Adrenal gland (tissue), 12 donors: ENCODE results near the gene ATP1B2. TPM values are rescaled to one million over a fixed set of nuclear protein-coding genes. Genes with fewer than 3 reads are reported as not detected.
A peak's percentile ranks its signal among the peaks of the same experiment; 100 is the strongest.

Experiments used
- DNase-seq, 7 donors: peaks; one replicate each; pipeline ENCODE4 v3.0.0-alpha.2; 2019 to 2020
- H3K27ac ChIP-seq, 5 donors: fragments of 200-600 bp; sonication (generic) in 4 of 5; 1 replicate in 3 of 5; 2 replicates in 2 of 5; pipeline versions ENCODE4 v1.5.1 to v1.8.0; 2016 to 2020; ENCODE audit warnings: mild to moderate bottlenecking in 1 of 5
- H3K27me3 ChIP-seq: fragments of 200-600 bp; 2 replicates; pipeline ENCODE4 v1.8.0; 2021
- H3K36me3 ChIP-seq, 2 donors: fragments of 200-600 bp; replicated peaks in 1 of 2; 1 replicate in 1 of 2; 2 replicates in 1 of 2; pipeline versions ENCODE4 v1.5.1 to v1.8.0; 2018 to 2022
- H3K4me1 ChIP-seq, 2 donors: fragments of 200-600 bp; replicated peaks in 1 of 2; 1 replicate in 1 of 2; 2 replicates in 1 of 2; pipeline versions ENCODE4 v1.5.1 to v1.8.0; 2018 to 2021
- H3K4me3 ChIP-seq, 4 donors: fragments of 200-600 bp; sonication (generic) in 3 of 4; one replicate each; pipeline ENCODE4 v1.5.1; 2016 to 2018
- H3K9me3 ChIP-seq, 3 donors: fragments of 200-600 bp; sonication (generic) in 1 of 3; replicated peaks in 1 of 3; 1 replicate in 2 of 3; 2 replicates in 1 of 3; pipeline versions ENCODE4 v1.5.1 to v1.8.0; 2016 to 2021
- POLR2A ChIP-seq, 2 donors: fragments of 450-650 bp; IDR thresholded peaks; one replicate each; pipeline ENCODE4 v1.6.1; 2017; ENCODE audit warnings: antibody characterized with exemption in 2 of 2, mild to moderate bottlenecking in 2 of 2, moderate library complexity in 1 of 2
- WGBS, 4 donors: extraction: QIAGEN DNeasy Blood & Tissue Kit in 2 of 4; methylation state at CpG; one replicate each; pipeline versions ENCODE4 v1.1.5 to v1.1.7; 2013 to 2017; 5-methylcytosine and 5-hydroxymethylcytosine counted together
- intact Hi-C, 2 donors: fragments of 100-400 bp; cut with DNase I; formaldehyde crosslinking; loops; one replicate each; pipeline versions ENCODE4 v1.14.1 to v1.15.0; 2022 to 2023
- polyA plus RNA-seq, 3 donors: library from polyadenylated mRNA; stranded (reverse); fragments of 200-250 nt in 2 of 3; fragments of 350-450 nt in 1 of 3; fragmentation: Illumina TruSeq in 1 of 3; extraction: RNeasy Lipid Tissue Mini Kit (QIAGEN cat#74804) in 1 of 3; gene quantifications; one replicate each; pipeline ENCODE4 v1.2.3, GENCODE V29; 2013 to 2014
- total RNA-seq, 9 donors: library from RNA; depleted of rRNA in 4 of 9; stranded (reverse); fragments of >200 nt in 4 of 9; fragments of 120-200 nt in 1 of 9; fragmentation: NEBNext Ultra II Directional in 1 of 9; extraction: Animal tissue kit (Norgen Biotek cat#: 25700) in 1 of 9; gene quantifications; one replicate each; pipeline versions ENCODE4 v1.1.0 to v1.2.4, GENCODE V29; 2013 to 2023
- TF ChIP-seq, protein P1 (sequence below), 6 experiments: fragments of 450-650 bp in 4 of 6; fragments of 200-600 bp in 2 of 6; sonication (generic) in 1 of 6; IDR thresholded peaks; 1 replicate in 5 of 6; 2 replicates in 1 of 6; pipeline versions ENCODE4 v1.5.1 to v1.8.0; 2016 to 2021; ENCODE audit warnings: antibody characterized with exemption in 6 of 6, mild to moderate bottlenecking in 2 of 6, moderate library complexity in 1 of 6
- donor health status: healthy with polysubstance abuse.
- donor health status: Bipolar disorder and iron deficiency.
- donor health status: DM: yes; HTN: yes; CAD: no.
- donor health status: DM: no; HTN: no; CAD: no.
- donor health status: DM: no; HTN: no; CAD: no.
- donor health status: DM: yes; HTN: yes; CAD: no.

ATP1B2 gene
- total and polyA plus RNA-seq, 12 donors, result 1.2 to 32.6 (median 8.9) TPM

DNA sequence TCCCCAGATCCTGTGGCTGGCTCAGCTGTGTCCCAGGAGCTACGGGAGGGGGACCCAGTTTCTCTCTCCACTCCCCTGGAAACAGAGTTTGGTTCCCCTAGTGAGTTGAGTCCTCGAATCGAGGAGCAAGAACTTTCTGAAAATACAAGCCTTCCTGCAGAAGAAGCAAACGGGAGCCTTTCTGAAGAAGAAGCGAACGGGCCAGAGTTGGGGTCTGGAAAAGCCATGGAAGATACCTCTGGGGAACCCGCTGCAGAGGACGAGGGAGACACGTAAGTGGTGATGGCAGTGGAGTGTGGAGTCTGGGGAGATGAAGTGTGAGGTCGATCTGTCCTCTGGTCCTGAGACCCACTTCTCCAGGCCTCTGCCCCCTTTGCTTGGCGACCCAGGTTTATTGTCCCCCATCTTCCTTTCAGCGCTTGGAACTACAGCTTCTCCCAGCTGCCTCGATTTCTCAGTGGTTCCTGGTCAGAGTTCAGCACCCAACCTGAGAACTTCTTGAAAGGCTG lies 38.1 kb downstream of the ATP1B2 start:
- H3K27me3 ChIP-seq, result no peaks in the 10 kb centered on the region
- peaks cover 5 to 26% of the 10 kb centered on the region in 2 donors for H3K4me1 ChIP-seq
- peak overlapping the region in 3 of 5 donors; percentile 29 to 98 (median 78) for H3K27ac ChIP-seq
- H3K4me3 ChIP-seq, result peak overlapping the region in 3 of 4 donors; percentile 29 to 83 (median 44)
- peak in 1 of 7 donors; percentile 35 for DNase-seq
- TF ChIP-seq, protein P1, sequence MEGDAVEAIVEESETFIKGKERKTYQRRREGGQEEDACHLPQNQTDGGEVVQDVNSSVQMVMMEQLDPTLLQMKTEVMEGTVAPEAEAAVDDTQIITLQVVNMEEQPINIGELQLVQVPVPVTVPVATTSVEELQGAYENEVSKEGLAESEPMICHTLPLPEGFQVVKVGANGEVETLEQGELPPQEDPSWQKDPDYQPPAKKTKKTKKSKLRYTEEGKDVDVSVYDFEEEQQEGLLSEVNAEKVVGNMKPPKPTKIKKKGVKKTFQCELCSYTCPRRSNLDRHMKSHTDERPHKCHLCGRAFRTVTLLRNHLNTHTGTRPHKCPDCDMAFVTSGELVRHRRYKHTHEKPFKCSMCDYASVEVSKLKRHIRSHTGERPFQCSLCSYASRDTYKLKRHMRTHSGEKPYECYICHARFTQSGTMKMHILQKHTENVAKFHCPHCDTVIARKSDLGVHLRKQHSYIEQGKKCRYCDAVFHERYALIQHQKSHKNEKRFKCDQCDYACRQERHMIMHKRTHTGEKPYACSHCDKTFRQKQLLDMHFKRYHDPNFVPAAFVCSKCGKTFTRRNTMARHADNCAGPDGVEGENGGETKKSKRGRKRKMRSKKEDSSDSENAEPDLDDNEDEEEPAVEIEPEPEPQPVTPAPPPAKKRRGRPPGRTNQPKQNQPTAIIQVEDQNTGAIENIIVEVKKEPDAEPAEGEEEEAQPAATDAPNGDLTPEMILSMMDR (IDR thresholded peaks at IDR 0.05), result no peak
- no peak for TF ChIP-seq POLR2A (IDR thresholded peaks at IDR 0.05)
- intact Hi-C loops, result loop anchor here (5.0 to 10.0 kb wide), 2 partner anchors 54 to 57 kb away; partner anchors contain the start of gene SHBG (in 2 of the 2)
- WGBS, 4 donors, result 11 to 17% (median 13%) methylated on average over 12 to 13 of the region's 13 CpGs
- H3K36me3 ChIP-seq, result no peaks in the 10 kb centered on the region
- H3K9me3 ChIP-seq, result no peaks in the 10 kb centered on the region

DNA sequence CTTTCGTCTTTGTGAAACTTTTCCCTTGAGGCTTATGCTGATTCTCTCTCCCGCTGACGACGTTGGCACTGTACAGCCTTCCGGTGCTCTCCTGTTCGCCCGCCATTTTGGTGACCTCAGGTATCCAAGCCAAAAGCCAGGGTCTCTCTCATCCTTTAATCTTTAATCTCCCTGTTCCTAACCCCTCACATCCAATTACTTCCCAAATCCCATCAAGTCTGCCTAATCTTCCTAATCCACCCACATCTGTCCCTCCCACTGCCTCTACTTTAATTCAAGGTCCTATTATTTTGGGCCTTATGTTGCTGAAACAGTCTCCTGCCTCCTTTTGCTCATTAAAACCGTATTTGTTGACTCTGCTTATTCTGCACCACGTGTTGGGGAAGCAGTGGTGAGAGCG lies 44.9 kb downstream of the ATP1B2 start:
- TF ChIP-seq, protein P1 (IDR thresholded peaks at IDR 0.05), result no peak
- no peak for TF ChIP-seq POLR2A (IDR thresholded peaks at IDR 0.05)
- intact Hi-C loops, result no loop called here
- WGBS, 4 donors, result 93 to 97% (median 95%) methylated on average over 10 of the region's 10 CpGs
- H3K4me3 ChIP-seq, result no peak overlapping the region
- no peaks in the 10 kb centered on the region for H3K36me3 ChIP-seq
- no peak for DNase-seq
- no peaks in the 10 kb centered on the region for H3K27me3 ChIP-seq
- H3K9me3 ChIP-seq, result no peaks in the 10 kb centered on the region
- no peaks in the 10 kb centered on the region for H3K4me1 ChIP-seq
- H3K27ac ChIP-seq, result no peak overlapping the region

DNA sequence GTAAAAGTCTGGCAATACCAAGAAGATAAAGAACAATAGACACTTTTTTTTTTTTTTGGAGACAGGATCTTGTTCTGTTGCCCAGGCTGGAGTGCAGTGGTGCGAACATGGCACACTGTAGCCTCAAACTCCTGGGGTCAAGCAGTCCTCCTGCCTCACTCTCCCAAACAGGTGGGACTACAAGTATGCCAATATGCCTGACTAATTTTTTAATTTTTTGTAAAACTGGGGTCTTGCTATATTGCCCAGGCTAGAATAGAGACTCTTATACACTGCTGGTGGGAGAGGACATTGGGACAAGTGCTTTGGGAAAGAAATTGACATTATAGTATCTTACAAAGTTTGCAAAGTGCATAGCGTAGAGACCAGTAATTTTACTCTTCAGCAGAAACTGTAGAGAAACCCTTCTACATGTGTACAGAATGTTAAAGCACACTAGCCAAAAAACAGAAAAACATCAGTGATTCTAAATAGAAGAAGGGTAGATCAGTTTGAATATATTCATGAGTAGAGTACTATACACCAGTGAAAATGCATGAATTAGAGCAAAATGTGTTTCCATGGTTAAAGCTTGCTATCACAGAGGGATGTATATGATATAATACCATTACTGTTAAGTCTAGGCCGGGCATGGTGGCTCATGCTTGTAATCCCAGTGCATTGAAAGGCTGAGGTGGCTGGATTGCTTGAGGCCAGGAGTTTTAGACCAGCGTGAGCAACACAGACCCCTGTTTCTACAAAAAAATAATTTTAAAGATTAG lies 47.3 kb downstream of the ATP1B2 start:
- no peak overlapping the region for H3K4me3 ChIP-seq
- TF ChIP-seq, protein P1 (IDR thresholded peaks at IDR 0.05), result no peak
- no peak for TF ChIP-seq POLR2A (IDR thresholded peaks at IDR 0.05)
- no peak for DNase-seq
- 95 to 100% (median 98%) methylated on average over 4 of the region's 4 CpGs for WGBS, 4 donors
- H3K27me3 ChIP-seq, result no peaks in the 10 kb centered on the region
- no peaks in the 10 kb centered on the region for H3K9me3 ChIP-seq
- H3K27ac ChIP-seq, result no peak overlapping the region
- no peaks in the 10 kb centered on the region for H3K4me1 ChIP-seq
- H3K36me3 ChIP-seq, result peaks cover 0 to 6% of the 10 kb centered on the region in 2 donors
- intact Hi-C loops, result no loop called here

- Histone ChIP-seq H3K9me3 (no peaks in the 10 kb centered on the region), H3K27ac (no peak overlapping the region), H3K27me3 (peaks cover 11% of the 10 kb centered on the region), H3K36me3 (peaks cover 0 to 6% of the 10 kb centered on the region in 2 donors), H3K4me3 (no peak overlapping the region), H3K4me1 (peaks cover 9 to 11% of the 10 kb centered on the region in 2 donors)
- intact Hi-C loops, result loop anchor here in 1 of 2 donors (10.0 kb wide), 2 partner anchors 74 to 264 kb away; no protein-coding TSS in a partner anchor
- 92 to 97% (median 96%) methylated on average over 7 of the region's 7 CpGs for WGBS, 4 donors
- no peak for DNase-seq
- no peak for TF ChIP-seq POLR2A (IDR thresholded peaks at IDR 0.05)
- TF ChIP-seq, protein P1 (IDR thresholded peaks at IDR 0.05), result no peak
Measured at GRCh38 chr17:7700510-7700909, 49.8 kb downstream of the ATP1B2 start.
